GM23338 (cell line): ENCODE results near the gene AGAP4.

Source experiments
- CREB1 ChIP-seq: fragments of 250-450 bp; sonication (Bioruptor Pico); IDR thresholded peaks from 2 replicates; pipeline ENCODE4 v1.5.0; 2020; ENCODE audit warnings: low read depth, mild to moderate bottlenecking, moderate library complexity
- EZH2 ChIP-seq: fragments of 200-600 bp; sonication (generic); IDR thresholded peaks from one replicate; pipeline ENCODE4 v1.8.0; 2017; ENCODE audit warnings: antibody characterized with exemption, mild to moderate bottlenecking, low read depth; ENCODE audit not compliant: unreplicated experiment
- EZH2phosphoT487 ChIP-seq: fragments of 200-600 bp; sonication (generic); IDR thresholded peaks from one replicate; pipeline ENCODE4 v1.8.1; 2018; ENCODE audit warnings: antibody characterized with exemption; ENCODE audit not compliant: unreplicated experiment
- JUNB ChIP-seq: IDR thresholded peaks from one replicate; pipeline ENCODE4 v1.6.1; 2016; ENCODE audit warnings: antibody characterized with exemption; ENCODE audit not compliant: unreplicated experiment
- NANOG ChIP-seq: IDR thresholded peaks from 2 replicates; pipeline ENCODE4 v1.6.1; 2016; ENCODE audit warnings: antibody characterized with exemption, borderline replicate concordance
- POLR2AphosphoS5 ChIP-seq: IDR thresholded peaks from 2 replicates; pipeline ENCODE4 v1.6.1; 2016; ENCODE audit warnings: antibody characterized with exemption, low read depth
- STAT1 ChIP-seq: IDR thresholded peaks from one replicate; pipeline ENCODE4 v1.6.1; 2016; ENCODE audit warnings: antibody characterized with exemption; ENCODE audit not compliant: unreplicated experiment
- ZNF114 ChIP-seq: fragments of 250-450 bp; sonication (Bioruptor Pico); IDR thresholded peaks from 2 replicates; pipeline ENCODE4 v1.5.0; 2020; ENCODE audit warnings: mild to moderate bottlenecking, moderate library complexity
- ZNF331 ChIP-seq: fragments of 250-450 bp; sonication (Bioruptor Pico); IDR thresholded peaks from 2 replicates; pipeline ENCODE4 v1.5.0; 2020; ENCODE audit warnings: low read depth, mild to moderate bottlenecking, moderate library complexity
- TF ChIP-seq, protein P1 (sequence below), 2 experiments: fragments of 200-600 bp in 1 of 2; sonication (generic) in 1 of 2; conservative IDR thresholded peaks; 2 replicates each; pipeline versions ENCODE4 v1.5.1 to v1.6.1; 2016 to 2017; ENCODE audit warnings: antibody characterized with exemption in 2 of 2, low read depth in 2 of 2, mild to moderate bottlenecking in 2 of 2, moderate library complexity in 1 of 2
- TF ChIP-seq, protein P2 (sequence below): IDR thresholded peaks from one replicate; pipeline ENCODE4 v1.6.1; 2018; ENCODE audit warnings: antibody characterized with exemption; ENCODE audit not compliant: unreplicated experiment
- TF ChIP-seq, protein P3 (sequence below): IDR thresholded peaks from 2 replicates; pipeline ENCODE4 v1.6.1; 2016; ENCODE audit warnings: antibody characterized with exemption
- TF ChIP-seq, protein P4 (sequence below): fragments of 250-450 bp; sonication (Bioruptor Pico); IDR thresholded peaks from 2 replicates; pipeline ENCODE4 v1.5.0; 2020; ENCODE audit warnings: mild to moderate bottlenecking, moderate library complexity

DNA sequence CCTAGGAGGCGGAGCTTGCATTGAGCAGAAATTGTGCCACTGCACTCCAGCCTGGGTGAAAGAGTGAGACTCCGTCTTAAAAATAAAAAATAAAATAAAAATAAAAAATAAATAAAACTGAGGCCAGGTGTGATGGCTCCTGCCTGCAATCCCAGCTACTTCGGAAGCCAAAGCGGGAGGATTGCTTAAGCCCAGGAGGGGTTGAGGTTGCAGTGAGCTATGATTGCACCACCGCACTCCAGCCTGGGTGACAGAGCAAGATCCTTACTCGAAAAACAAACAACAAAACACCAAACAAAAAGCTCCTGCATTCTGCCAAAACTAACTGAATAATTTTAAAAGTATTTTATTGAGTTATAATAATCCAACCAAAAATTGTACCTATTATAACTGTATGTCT is 36.2 kb downstream of the AGAP4 start:
- TF ChIP-seq, protein P1, sequence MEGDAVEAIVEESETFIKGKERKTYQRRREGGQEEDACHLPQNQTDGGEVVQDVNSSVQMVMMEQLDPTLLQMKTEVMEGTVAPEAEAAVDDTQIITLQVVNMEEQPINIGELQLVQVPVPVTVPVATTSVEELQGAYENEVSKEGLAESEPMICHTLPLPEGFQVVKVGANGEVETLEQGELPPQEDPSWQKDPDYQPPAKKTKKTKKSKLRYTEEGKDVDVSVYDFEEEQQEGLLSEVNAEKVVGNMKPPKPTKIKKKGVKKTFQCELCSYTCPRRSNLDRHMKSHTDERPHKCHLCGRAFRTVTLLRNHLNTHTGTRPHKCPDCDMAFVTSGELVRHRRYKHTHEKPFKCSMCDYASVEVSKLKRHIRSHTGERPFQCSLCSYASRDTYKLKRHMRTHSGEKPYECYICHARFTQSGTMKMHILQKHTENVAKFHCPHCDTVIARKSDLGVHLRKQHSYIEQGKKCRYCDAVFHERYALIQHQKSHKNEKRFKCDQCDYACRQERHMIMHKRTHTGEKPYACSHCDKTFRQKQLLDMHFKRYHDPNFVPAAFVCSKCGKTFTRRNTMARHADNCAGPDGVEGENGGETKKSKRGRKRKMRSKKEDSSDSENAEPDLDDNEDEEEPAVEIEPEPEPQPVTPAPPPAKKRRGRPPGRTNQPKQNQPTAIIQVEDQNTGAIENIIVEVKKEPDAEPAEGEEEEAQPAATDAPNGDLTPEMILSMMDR (conservative IDR thresholded peaks at IDR 0.05; ENCODE audit: low read depth in 2 of 2): no peak
- TF ChIP-seq, protein P2, sequence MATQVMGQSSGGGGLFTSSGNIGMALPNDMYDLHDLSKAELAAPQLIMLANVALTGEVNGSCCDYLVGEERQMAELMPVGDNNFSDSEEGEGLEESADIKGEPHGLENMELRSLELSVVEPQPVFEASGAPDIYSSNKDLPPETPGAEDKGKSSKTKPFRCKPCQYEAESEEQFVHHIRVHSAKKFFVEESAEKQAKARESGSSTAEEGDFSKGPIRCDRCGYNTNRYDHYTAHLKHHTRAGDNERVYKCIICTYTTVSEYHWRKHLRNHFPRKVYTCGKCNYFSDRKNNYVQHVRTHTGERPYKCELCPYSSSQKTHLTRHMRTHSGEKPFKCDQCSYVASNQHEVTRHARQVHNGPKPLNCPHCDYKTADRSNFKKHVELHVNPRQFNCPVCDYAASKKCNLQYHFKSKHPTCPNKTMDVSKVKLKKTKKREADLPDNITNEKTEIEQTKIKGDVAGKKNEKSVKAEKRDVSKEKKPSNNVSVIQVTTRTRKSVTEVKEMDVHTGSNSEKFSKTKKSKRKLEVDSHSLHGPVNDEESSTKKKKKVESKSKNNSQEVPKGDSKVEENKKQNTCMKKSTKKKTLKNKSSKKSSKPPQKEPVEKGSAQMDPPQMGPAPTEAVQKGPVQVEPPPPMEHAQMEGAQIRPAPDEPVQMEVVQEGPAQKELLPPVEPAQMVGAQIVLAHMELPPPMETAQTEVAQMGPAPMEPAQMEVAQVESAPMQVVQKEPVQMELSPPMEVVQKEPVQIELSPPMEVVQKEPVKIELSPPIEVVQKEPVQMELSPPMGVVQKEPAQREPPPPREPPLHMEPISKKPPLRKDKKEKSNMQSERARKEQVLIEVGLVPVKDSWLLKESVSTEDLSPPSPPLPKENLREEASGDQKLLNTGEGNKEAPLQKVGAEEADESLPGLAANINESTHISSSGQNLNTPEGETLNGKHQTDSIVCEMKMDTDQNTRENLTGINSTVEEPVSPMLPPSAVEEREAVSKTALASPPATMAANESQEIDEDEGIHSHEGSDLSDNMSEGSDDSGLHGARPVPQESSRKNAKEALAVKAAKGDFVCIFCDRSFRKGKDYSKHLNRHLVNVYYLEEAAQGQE: no peak
- no peak for TF ChIP-seq POLR2AphosphoS5
- TF ChIP-seq, protein P3, sequence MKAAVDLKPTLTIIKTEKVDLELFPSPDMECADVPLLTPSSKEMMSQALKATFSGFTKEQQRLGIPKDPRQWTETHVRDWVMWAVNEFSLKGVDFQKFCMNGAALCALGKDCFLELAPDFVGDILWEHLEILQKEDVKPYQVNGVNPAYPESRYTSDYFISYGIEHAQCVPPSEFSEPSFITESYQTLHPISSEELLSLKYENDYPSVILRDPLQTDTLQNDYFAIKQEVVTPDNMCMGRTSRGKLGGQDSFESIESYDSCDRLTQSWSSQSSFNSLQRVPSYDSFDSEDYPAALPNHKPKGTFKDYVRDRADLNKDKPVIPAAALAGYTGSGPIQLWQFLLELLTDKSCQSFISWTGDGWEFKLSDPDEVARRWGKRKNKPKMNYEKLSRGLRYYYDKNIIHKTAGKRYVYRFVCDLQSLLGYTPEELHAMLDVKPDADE: no peak
- no peak for TF ChIP-seq EZH2phosphoT487
- no peak for TF ChIP-seq EZH2
- TF ChIP-seq NANOG: no peak
- TF ChIP-seq ZNF331: no peak
- TF ChIP-seq JUNB: no peak
- TF ChIP-seq CREB1 (CRISPR knock-in tag): no peak
- TF ChIP-seq, protein P4, sequence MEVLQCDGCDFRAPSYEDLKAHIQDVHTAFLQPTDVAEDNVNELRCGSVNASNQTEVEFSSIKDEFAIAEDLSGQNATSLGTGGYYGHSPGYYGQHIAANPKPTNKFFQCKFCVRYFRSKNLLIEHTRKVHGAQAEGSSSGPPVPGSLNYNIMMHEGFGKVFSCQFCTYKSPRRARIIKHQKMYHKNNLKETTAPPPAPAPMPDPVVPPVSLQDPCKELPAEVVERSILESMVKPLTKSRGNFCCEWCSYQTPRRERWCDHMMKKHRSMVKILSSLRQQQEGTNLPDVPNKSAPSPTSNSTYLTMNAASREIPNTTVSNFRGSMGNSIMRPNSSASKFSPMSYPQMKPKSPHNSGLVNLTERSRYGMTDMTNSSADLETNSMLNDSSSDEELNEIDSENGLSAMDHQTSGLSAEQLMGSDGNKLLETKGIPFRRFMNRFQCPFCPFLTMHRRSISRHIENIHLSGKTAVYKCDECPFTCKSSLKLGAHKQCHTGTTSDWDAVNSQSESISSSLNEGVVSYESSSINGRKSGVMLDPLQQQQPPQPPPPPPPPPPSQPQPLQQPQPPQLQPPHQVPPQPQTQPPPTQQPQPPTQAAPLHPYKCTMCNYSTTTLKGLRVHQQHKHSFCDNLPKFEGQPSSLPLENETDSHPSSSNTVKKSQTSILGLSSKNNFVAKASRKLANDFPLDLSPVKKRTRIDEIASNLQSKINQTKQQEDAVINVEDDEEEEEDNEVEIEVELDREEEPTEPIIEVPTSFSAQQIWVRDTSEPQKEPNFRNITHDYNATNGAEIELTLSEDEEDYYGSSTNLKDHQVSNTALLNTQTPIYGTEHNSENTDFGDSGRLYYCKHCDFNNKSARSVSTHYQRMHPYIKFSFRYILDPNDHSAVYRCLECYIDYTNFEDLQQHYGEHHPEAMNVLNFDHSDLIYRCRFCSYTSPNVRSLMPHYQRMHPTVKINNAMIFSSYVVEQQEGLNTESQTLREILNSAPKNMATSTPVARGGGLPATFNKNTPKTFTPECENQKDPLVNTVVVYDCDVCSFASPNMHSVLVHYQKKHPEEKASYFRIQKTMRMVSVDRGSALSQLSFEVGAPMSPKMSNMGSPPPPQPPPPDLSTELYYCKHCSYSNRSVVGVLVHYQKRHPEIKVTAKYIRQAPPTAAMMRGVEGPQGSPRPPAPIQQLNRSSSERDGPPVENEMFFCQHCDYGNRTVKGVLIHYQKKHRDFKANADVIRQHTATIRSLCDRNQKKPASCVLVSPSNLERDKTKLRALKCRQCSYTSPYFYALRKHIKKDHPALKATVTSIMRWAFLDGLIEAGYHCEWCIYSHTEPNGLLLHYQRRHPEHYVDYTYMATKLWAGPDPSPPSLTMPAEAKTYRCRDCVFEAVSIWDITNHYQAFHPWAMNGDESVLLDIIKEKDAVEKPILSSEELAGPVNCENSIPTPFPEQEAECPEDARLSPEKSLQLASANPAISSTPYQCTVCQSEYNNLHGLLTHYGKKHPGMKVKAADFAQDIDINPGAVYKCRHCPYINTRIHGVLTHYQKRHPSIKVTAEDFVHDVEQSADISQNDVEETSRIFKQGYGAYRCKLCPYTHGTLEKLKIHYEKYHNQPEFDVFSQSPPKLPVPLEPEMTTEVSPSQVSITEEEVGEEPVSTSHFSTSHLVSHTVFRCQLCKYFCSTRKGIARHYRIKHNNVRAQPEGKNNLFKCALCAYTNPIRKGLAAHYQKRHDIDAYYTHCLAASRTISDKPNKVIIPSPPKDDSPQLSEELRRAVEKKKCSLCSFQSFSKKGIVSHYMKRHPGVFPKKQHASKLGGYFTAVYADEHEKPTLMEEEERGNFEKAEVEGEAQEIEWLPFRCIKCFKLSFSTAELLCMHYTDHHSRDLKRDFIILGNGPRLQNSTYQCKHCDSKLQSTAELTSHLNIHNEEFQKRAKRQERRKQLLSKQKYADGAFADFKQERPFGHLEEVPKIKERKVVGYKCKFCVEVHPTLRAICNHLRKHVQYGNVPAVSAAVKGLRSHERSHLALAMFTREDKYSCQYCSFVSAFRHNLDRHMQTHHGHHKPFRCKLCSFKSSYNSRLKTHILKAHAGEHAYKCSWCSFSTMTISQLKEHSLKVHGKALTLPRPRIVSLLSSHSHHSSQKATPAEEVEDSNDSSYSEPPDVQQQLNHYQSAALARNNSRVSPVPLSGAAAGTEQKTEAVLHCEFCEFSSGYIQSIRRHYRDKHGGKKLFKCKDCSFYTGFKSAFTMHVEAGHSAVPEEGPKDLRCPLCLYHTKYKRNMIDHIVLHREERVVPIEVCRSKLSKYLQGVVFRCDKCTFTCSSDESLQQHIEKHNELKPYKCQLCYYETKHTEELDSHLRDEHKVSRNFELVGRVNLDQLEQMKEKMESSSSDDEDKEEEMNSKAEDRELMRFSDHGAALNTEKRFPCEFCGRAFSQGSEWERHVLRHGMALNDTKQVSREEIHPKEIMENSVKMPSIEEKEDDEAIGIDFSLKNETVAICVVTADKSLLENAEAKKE (CRISPR knock-in tag): no peak
- TF ChIP-seq STAT1: no peak
- no peak for TF ChIP-seq ZNF114 (CRISPR knock-in tag)
